ENCODE results near the gene MASTL. TPM values are rescaled to one million over a fixed set of nuclear protein-coding genes. Genes with fewer than 3 reads are reported as not detected.

The MASTL gene
- polyA plus RNA-seq, 3 donors = 0.65 to 4.9 (median 2.4) TPM

GRCh38 chr10:27157150-27157549, 2.0 kb downstream of the MASTL start:
- Histone ChIP-seq H3K36me3 (replicated peaks in 1 of 2; ENCODE audit: control insufficient read depth in 1 of 2, insufficient read depth in 2 of 2, low read length in 2 of 2) (peaks cover 29 to 40% of the 10 kb centered on the region in 2 donors), H4K20me1 (ENCODE audit: insufficient read depth, low read length) (peaks cover 9% of the 10 kb centered on the region), H3K9ac (ENCODE audit: insufficient read depth, low read length, poor library complexity, severe bottlenecking) (no peak overlapping the region), H3K79me2 (ENCODE audit: insufficient read depth, low read length) (peaks cover 61% of the 10 kb centered on the region), H3K27ac (ENCODE audit: low read depth in 1 of 2, low read length in 2 of 2) (peak overlapping the region in 1 of 2 donors; percentile 12), H3K4me2 (replicated peaks; ENCODE audit: extremely low read depth, low read length, poor library complexity, severe bottlenecking) (peak overlapping the region; percentile 14), H3K4me3 (replicated peaks in 1 of 3; ENCODE audit: low read depth in 2 of 3, low read length in 3 of 3) (peak overlapping the region in 1 of 3 experiments; percentile 85), H3K27me3 (ENCODE audit: control insufficient read depth in 2 of 2, insufficient read depth in 2 of 2, low read length in 2 of 2) (no peaks in the 10 kb centered on the region), H3K4me1 (ENCODE audit: control insufficient read depth in 1 of 2, insufficient read depth in 2 of 2, low read length in 2 of 2) (peaks cover 19 to 27% of the 10 kb centered on the region in 2 donors), H2AFZ (ENCODE audit: insufficient read depth, low read depth, low read length, poor library complexity, severe bottlenecking) (peak overlapping the region; percentile 28), H3K9me3 (replicated peaks in 1 of 2; ENCODE audit: control insufficient read depth in 1 of 2, insufficient read depth in 1 of 2, low read length in 2 of 2) (no peaks in the 10 kb centered on the region)
- intact Hi-C loops (cut with micrococcal nuclease) = no loop called here
- Mint-ChIP-seq H3K27me3 (ENCODE audit: low read depth in 3 of 3) (no peaks in the 10 kb centered on the region), H3K9me3 (peaks cover 0 to 10% (median 0%) of the 10 kb centered on the region in 7 donors), H3K27ac (peak overlapping the region; percentile 48 to 100 (median 100)), H3K4me3 (peak overlapping the region; percentile 40 to 57), H3K4me1 (peaks cover 31% of the 10 kb centered on the region), H3K36me3 (peaks cover 19 to 24% of the 10 kb centered on the region in 2 donors)
- no peak for DNase-seq
- TF ChIP-seq, protein P1, sequence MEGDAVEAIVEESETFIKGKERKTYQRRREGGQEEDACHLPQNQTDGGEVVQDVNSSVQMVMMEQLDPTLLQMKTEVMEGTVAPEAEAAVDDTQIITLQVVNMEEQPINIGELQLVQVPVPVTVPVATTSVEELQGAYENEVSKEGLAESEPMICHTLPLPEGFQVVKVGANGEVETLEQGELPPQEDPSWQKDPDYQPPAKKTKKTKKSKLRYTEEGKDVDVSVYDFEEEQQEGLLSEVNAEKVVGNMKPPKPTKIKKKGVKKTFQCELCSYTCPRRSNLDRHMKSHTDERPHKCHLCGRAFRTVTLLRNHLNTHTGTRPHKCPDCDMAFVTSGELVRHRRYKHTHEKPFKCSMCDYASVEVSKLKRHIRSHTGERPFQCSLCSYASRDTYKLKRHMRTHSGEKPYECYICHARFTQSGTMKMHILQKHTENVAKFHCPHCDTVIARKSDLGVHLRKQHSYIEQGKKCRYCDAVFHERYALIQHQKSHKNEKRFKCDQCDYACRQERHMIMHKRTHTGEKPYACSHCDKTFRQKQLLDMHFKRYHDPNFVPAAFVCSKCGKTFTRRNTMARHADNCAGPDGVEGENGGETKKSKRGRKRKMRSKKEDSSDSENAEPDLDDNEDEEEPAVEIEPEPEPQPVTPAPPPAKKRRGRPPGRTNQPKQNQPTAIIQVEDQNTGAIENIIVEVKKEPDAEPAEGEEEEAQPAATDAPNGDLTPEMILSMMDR (IDR thresholded peaks at IDR 0.05) = no peak
- no CpG with 5 or more reads among the region's 2 CpGs for WGBS (ENCODE audit: insufficient coverage)

GRCh38 chr10:27158421-27158820, 3.3 kb downstream of the MASTL start:
- H3K9me3 ChIP-seq (replicated peaks in 1 of 2; ENCODE audit: control insufficient read depth in 1 of 2, insufficient read depth in 1 of 2, low read length in 2 of 2) = no peaks in the 10 kb centered on the region
- H3K4me3 Mint-ChIP-seq = no peak overlapping the region
- peak overlapping the region in 3 of 7 donors; percentile 23 to 46 (median 44) for H3K27ac Mint-ChIP-seq
- H2AFZ ChIP-seq (ENCODE audit: insufficient read depth, low read depth, low read length, poor library complexity, severe bottlenecking) = no peak overlapping the region
- peaks cover 0 to 10% (median 0%) of the 10 kb centered on the region in 7 donors for H3K9me3 Mint-ChIP-seq
- peaks cover 19% of the 10 kb centered on the region for H3K4me1 Mint-ChIP-seq
- no peaks in the 10 kb centered on the region for H3K27me3 Mint-ChIP-seq (ENCODE audit: low read depth in 3 of 3)
- no peak for DNase-seq
- peaks cover 11 to 14% of the 10 kb centered on the region in 2 donors for H3K4me1 ChIP-seq (ENCODE audit: control insufficient read depth in 1 of 2, insufficient read depth in 2 of 2, low read length in 2 of 2)
- peak overlapping the region in 1 of 2 donors; percentile 32 for H3K27ac ChIP-seq (ENCODE audit: low read depth in 1 of 2, low read length in 2 of 2)
- no peak overlapping the region for H3K9ac ChIP-seq (ENCODE audit: insufficient read depth, low read length, poor library complexity, severe bottlenecking)
- no peaks in the 10 kb centered on the region for H4K20me1 ChIP-seq (ENCODE audit: insufficient read depth, low read length)
- H3K4me2 ChIP-seq (replicated peaks; ENCODE audit: extremely low read depth, low read length, poor library complexity, severe bottlenecking) = no peak overlapping the region
- H3K4me3 ChIP-seq (replicated peaks in 1 of 3; ENCODE audit: low read depth in 2 of 3, low read length in 3 of 3) = no peak overlapping the region
- TF ChIP-seq, protein P1 (IDR thresholded peaks at IDR 0.05) = no peak
- no peaks in the 10 kb centered on the region for H3K27me3 ChIP-seq (ENCODE audit: control insufficient read depth in 2 of 2, insufficient read depth in 2 of 2, low read length in 2 of 2)
- peaks cover 28 to 34% of the 10 kb centered on the region in 2 donors for H3K36me3 Mint-ChIP-seq
- peaks cover 48% of the 10 kb centered on the region for H3K79me2 ChIP-seq (ENCODE audit: insufficient read depth, low read length)
- peaks cover 35 to 53% of the 10 kb centered on the region in 2 donors for H3K36me3 ChIP-seq (replicated peaks in 1 of 2; ENCODE audit: control insufficient read depth in 1 of 2, insufficient read depth in 2 of 2, low read length in 2 of 2)
- intact Hi-C loops (cut with micrococcal nuclease) = no loop called here

All from CD14-positive monocyte (primary cell).